CD4-positive, alpha-beta T cell treated with Interleukin-4 for 1 hour (primary cell): ENCODE data around the gene ZNF891.

Experiments
- DNase-seq, 2 donors: peaks; one replicate each; pipeline ENCODE4 v3.0.0-alpha.2; 2020 to 2022

ZNF891 gene

DNA sequence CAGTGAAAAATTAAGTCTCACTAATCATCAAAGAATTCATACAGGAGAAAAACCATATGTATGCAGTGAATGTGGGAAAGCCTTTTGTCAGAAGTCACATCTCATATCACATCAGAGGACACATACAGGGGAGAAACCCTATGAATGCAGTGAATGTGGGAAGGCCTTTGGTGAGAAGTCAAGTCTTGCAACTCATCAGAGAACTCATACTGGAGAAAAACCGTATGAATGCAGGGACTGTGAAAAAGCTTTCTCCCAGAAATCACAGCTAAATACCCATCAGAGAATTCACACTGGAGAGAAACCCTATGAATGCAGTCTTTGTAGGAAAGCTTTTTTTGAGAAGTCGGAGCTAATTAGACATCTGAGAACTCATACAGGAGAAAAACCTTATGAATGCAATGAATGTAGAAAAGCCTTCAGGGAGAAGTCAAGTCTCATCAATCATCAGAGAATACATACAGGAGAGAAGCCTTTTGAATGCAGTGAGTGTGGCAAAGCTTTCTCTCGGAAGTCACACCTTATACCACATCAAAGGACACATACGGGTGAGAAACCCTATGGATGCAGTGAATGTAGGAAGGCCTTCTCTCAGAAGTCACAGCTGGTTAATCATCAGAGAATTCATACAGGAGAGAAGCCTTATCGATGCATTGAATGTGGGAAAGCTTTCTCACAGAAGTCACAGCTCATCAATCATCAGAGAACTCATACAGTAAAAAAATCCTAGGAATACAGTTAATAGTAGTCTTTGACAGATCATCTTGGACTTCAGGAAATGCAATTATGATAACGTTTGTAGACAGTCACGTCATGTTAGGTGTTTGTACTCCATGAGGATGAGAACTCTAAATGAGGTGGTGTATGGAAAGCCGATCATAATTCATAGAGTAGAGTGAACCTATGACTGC lies 71.6 kb downstream of the ZNF891 start:
- no peak for DNase-seq

DNA sequence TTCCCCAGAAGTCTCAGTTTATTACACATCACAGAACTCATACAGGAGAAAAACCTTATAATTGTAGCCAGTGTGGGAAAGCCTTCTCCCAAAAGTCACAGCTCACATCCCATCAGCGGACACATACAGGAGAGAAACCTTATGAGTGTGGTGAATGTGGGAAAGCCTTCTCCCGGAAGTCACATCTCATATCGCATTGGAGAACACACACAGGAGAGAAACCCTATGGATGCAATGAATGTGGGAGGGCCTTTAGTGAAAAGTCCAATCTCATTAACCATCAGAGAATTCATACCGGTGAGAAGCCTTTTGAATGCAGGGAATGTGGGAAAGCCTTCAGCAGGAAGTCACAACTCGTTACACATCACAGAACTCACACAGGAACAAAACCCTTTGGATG lies 72.6 kb downstream of the ZNF891 start:
- no peak for DNase-seq
